PC-9 (cell line): Measurements from ENCODE around the gene UCN3. TPM values are rescaled to one million over a fixed set of nuclear protein-coding genes. Genes with fewer than 3 reads are reported as not detected.

ENCODE experiments used
- BruUV-seq: library from RNA; stranded (reverse); fragments of 400-500 nt; replicated peaks from 2 replicates; lab custom pipeline; 2021; lab: Mats Ljungman, UMichigan
- CTCF ChIA-PET: fragments of 300-600 bp; sonication (Branson Sonifier 250); formaldehyde crosslinking; loops from one replicate; lab custom pipeline; 2022; ENCODE audit warnings: antibody characterized with exemption; lab: Charles Lee
- POLR2A ChIA-PET: fragments of 300-600 bp; sonication (Branson Sonifier 250); formaldehyde crosslinking; loops from one replicate; lab custom pipeline; 2022; ENCODE audit warnings: antibody characterized with exemption; ENCODE audit not compliant: unreplicated experiment; lab: Charles Lee
- DNase-seq, 2 experiments: peaks; one replicate each; pipeline versions ENCODE4 v3.0.0 to v3.0.0-alpha.2; 2015 to 2022; ENCODE audit warnings: mixed read lengths in 1 of 2
- H2AFZ ChIP-seq: fragments of 200-600 bp; sonication (generic); 2 replicates; pipeline ENCODE4 v1.8.1; 2017; ENCODE audit warnings: antibody characterized with exemption
- H3F3A ChIP-seq: fragments of 200-600 bp; sonication (generic); 2 replicates; pipeline ENCODE4 v1.8.1; 2017; ENCODE audit warnings: antibody characterized with exemption, mild to moderate bottlenecking, low read depth; ENCODE audit not compliant: insufficient read depth
- H3K27ac ChIP-seq: fragments of 200-600 bp; sonication (generic); 2 replicates; pipeline ENCODE4 v1.6.1; 2016; ENCODE audit warnings: mixed run types
- H3K27me3 ChIP-seq: fragments of 200-600 bp; sonication (generic); 2 replicates; pipeline ENCODE4 v1.6.1; 2016; ENCODE audit warnings: low read depth, mixed run types; ENCODE audit not compliant: insufficient read depth
- H3K36me3 ChIP-seq: fragments of 200-600 bp; sonication (generic); 2 replicates; pipeline ENCODE4 v1.6.1; 2016; ENCODE audit warnings: low read depth, mixed run types
- H3K4me1 ChIP-seq: fragments of 200-600 bp; sonication (generic); replicated peaks from 2 replicates; pipeline ENCODE4 v1.6.1; 2016; ENCODE audit warnings: mixed run types; ENCODE audit not compliant: insufficient read depth
- H3K4me2 ChIP-seq: fragments of 200-600 bp; sonication (generic); 2 replicates; pipeline ENCODE4 v1.6.1; 2017; ENCODE audit warnings: mixed run types
- H3K4me3 ChIP-seq: fragments of 200-600 bp; sonication (generic); 2 replicates; pipeline ENCODE4 v1.6.1; 2016; ENCODE audit warnings: mixed run types
- H3K79me2 ChIP-seq: fragments of 200-600 bp; sonication (generic); 2 replicates; pipeline ENCODE4 v1.6.1; 2017; ENCODE audit warnings: low read depth, mixed run types
- H3K9me2 ChIP-seq: fragments of 200-600 bp; sonication (generic); 2 replicates; pipeline ENCODE4 v1.8.1; 2017; ENCODE audit warnings: mild to moderate bottlenecking; ENCODE audit not compliant: insufficient read depth
- H3K9me3 ChIP-seq: fragments of 200-600 bp; sonication (generic); 2 replicates; pipeline ENCODE4 v1.8.1; 2016; ENCODE audit warnings: low read depth; ENCODE audit not compliant: insufficient read depth
- H4K20me1 ChIP-seq: fragments of 200-600 bp; sonication (generic); 2 replicates; pipeline ENCODE4 v1.8.1; 2017; ENCODE audit not compliant: insufficient read depth
- EZH2 ChIP-seq: fragments of 200-600 bp; sonication (generic); IDR thresholded peaks from 2 replicates; pipeline ENCODE4 v1.8.0; 2017; ENCODE audit warnings: antibody characterized with exemption, low read depth
- intact Hi-C: fragments of 100-400 bp; cut with micrococcal nuclease; formaldehyde crosslinking; loops from one replicate; pipeline ENCODE4 v1.10.0; 2022; ENCODE audit not compliant: unreplicated experiment
- total RNA-seq: library from RNA; stranded (reverse); gene quantifications from 2 replicates; pipeline ENCODE4 v1.2.3, GENCODE V29; 2021
- TF ChIP-seq, protein P1 (sequence below): fragments of 200-600 bp; sonication (generic); conservative IDR thresholded peaks from 2 replicates; pipeline ENCODE4 v1.6.1; 2017; ENCODE audit warnings: mixed run types, antibody characterized with exemption, mild to moderate bottlenecking, moderate library complexity

Gene UCN3
- total RNA-seq, 1 experiment from 2014 or later: not detected

DNA sequence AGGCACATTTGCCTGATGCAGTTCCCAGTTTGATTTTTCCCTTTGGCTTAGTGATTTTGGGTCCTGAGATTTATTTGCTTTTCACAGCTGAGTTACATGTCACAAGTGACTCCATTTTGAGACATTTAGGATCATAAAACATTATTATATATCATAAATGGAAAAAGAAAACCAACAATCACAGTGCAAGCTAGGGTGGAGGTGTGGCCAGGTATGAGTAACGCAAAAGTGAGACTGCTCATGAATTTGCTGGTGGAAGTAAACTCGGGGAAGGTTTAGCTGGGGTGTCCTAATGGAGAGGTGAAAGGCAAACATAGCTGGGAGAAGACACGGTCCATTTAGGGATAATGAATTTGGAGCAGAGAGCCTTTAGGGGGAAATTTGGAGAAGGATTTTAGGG, 21.7 kb upstream of the UCN3 start:
- TF ChIP-seq, protein P1, sequence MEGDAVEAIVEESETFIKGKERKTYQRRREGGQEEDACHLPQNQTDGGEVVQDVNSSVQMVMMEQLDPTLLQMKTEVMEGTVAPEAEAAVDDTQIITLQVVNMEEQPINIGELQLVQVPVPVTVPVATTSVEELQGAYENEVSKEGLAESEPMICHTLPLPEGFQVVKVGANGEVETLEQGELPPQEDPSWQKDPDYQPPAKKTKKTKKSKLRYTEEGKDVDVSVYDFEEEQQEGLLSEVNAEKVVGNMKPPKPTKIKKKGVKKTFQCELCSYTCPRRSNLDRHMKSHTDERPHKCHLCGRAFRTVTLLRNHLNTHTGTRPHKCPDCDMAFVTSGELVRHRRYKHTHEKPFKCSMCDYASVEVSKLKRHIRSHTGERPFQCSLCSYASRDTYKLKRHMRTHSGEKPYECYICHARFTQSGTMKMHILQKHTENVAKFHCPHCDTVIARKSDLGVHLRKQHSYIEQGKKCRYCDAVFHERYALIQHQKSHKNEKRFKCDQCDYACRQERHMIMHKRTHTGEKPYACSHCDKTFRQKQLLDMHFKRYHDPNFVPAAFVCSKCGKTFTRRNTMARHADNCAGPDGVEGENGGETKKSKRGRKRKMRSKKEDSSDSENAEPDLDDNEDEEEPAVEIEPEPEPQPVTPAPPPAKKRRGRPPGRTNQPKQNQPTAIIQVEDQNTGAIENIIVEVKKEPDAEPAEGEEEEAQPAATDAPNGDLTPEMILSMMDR: no peak
- no peak for TF ChIP-seq EZH2
- no TSS peak for BruUV-seq
- intact Hi-C loops: no loop called here

DNA sequence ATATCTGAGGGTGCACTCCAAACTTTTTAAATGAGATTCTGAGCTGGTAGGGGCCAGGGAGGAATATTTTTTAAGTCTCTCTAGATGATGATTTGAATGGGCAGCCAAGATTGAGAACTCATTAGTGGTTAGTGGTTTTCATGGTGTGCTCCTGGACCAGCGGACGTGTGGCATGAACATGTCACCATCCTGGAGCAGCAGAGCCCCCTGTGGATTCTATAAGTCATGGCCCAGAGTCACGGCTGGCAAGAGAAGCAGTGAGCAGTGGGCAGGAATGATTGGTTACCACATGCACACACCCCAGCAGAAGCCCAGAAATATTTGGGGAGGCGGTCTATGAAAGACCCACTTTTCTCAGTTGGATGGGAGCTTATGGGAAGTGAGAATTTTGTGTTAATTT, 21.2 kb upstream of the UCN3 start:
- DNase-seq: no peak
- ChIA-PET POLR2A (no interaction called here), CTCF (no interaction called here)
- Histone ChIP-seq H4K20me1 (no peaks in the 10 kb centered on the region), H3K4me3 (no peak overlapping the region), H3K4me2 (no peak overlapping the region), H3K36me3 (no peaks in the 10 kb centered on the region), H3F3A (no peaks in the 10 kb centered on the region), H3K9me2 (no peaks in the 10 kb centered on the region), H3K27me3 (no peaks in the 10 kb centered on the region), H3K9me3 (no peaks in the 10 kb centered on the region), H2AFZ (no peak overlapping the region), H3K27ac (no peak overlapping the region), H3K4me1 (no peaks in the 10 kb centered on the region), H3K79me2 (no peaks in the 10 kb centered on the region)
- intact Hi-C loops: no loop called here
- TF ChIP-seq EZH2: no peak
- TF ChIP-seq, protein P1: no peak
- BruUV-seq: no TSS peak

More for the DNA sequence above, 21.7 kb upstream of the UCN3 start:
- no peaks in the 10 kb centered on the region for H3F3A ChIP-seq
- no peak overlapping the region for H3K4me2 ChIP-seq
- no peaks in the 10 kb centered on the region for H3K79me2 ChIP-seq
- H3K27ac ChIP-seq: no peak overlapping the region
- H3K4me3 ChIP-seq: no peak overlapping the region
- no peak for DNase-seq
- no peaks in the 10 kb centered on the region for H4K20me1 ChIP-seq
- H2AFZ ChIP-seq: no peak overlapping the region
- ChIA-PET POLR2A (no interaction called here), CTCF (no interaction called here)
- no peaks in the 10 kb centered on the region for H3K9me3 ChIP-seq
- no peaks in the 10 kb centered on the region for H3K4me1 ChIP-seq
- H3K9me2 ChIP-seq: no peaks in the 10 kb centered on the region
- no peaks in the 10 kb centered on the region for H3K36me3 ChIP-seq
- H3K27me3 ChIP-seq: no peaks in the 10 kb centered on the region

DNA sequence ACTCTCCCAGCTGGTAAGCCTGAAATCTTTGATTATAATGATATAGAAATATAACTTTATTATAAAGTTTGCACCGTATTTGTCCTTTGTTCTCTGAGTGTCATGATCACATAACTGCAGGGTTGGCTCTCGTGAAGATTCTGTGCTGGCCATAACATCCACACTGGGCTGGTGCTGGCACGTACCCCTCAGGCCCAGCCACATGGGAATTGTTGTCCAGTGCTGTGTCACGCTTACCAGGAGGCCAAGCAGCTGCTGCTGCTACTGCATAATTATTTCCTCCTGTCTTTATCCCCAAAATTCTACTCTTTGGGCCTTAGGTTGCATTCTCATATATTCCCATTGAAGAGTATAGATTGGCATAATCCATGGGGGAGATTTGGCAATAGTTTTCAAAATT, 20.8 kb upstream of the UCN3 start:
- TF ChIP-seq, protein P1: no peak
- TF ChIP-seq EZH2: no peak
- no peak for DNase-seq
- Histone ChIP-seq H4K20me1 (no peaks in the 10 kb centered on the region), H3K36me3 (no peaks in the 10 kb centered on the region), H3F3A (no peaks in the 10 kb centered on the region), H3K9me3 (no peaks in the 10 kb centered on the region), H3K27ac (no peak overlapping the region), H3K4me2 (no peak overlapping the region), H3K4me1 (no peaks in the 10 kb centered on the region), H3K9me2 (no peaks in the 10 kb centered on the region), H3K27me3 (no peaks in the 10 kb centered on the region), H3K79me2 (no peaks in the 10 kb centered on the region), H3K4me3 (no peak overlapping the region), H2AFZ (no peak overlapping the region)
- POLR2A ChIA-PET: no interaction called here
- intact Hi-C loops: no loop called here
- BruUV-seq: no TSS peak
- CTCF ChIA-PET: no interaction called here
